Small intestine (tissue), 7 donors: ENCODE measurements around the gene LYRM4. TPM values are rescaled to one million over a fixed set of nuclear protein-coding genes. Genes with fewer than 3 reads are reported as not detected.

ENCODE experiments used
- DNase-seq, 2 donors: peaks; one replicate each; pipeline versions ENCODE4 v3.0.0 to v3.0.0-alpha.2; 2013
- FAIRE-seq: peaks from 2 replicates; lab custom pipeline; 2012; peaks lifted over from hg19 to GRCh38; lab: Jason Lieb, UNC
- H3K27ac ChIP-seq, 3 donors: one replicate each; pipeline ENCODE4 v1.5.1; 2013; ENCODE audit warnings: low read length in 2 of 3, mild to moderate bottlenecking in 2 of 3, control low read depth in 1 of 3, inconsistent platforms in 1 of 3, low read depth in 1 of 3, moderate library complexity in 1 of 3
- H3K27me3 ChIP-seq, 3 donors: one replicate each; pipeline ENCODE4 v1.6.1; 2013; ENCODE audit warnings: low read length in 3 of 3, inconsistent platforms in 1 of 3; ENCODE audit not compliant: control insufficient read depth in 3 of 3, insufficient read depth in 3 of 3
- H3K36me3 ChIP-seq, 3 donors: one replicate each; pipeline ENCODE4 v1.6.1; 2013; ENCODE audit warnings: low read length in 3 of 3, inconsistent platforms in 1 of 3, low read depth in 1 of 3, mild to moderate bottlenecking in 1 of 3, moderate library complexity in 1 of 3; ENCODE audit not compliant: control insufficient read depth in 3 of 3, insufficient read depth in 2 of 3
- H3K4me1 ChIP-seq, 3 donors: one replicate each; pipeline ENCODE4 v1.6.1; 2013; ENCODE audit warnings: low read length in 2 of 3, inconsistent platforms in 1 of 3, low read depth in 1 of 3, mild to moderate bottlenecking in 1 of 3, moderate library complexity in 1 of 3; ENCODE audit not compliant: control insufficient read depth in 3 of 3, insufficient read depth in 2 of 3
- H3K4me3 ChIP-seq, 3 donors: one replicate each; pipeline ENCODE4 v1.5.1; 2013; ENCODE audit warnings: low read length in 3 of 3, control low read depth in 1 of 3, inconsistent platforms in 1 of 3, low read depth in 1 of 3, mild to moderate bottlenecking in 1 of 3, moderate library complexity in 1 of 3
- H3K9me3 ChIP-seq, 2 donors: one replicate each; pipeline ENCODE4 v1.6.1; 2013; ENCODE audit warnings: low read depth in 1 of 2, low read length in 1 of 2; ENCODE audit not compliant: control insufficient read depth in 2 of 2, insufficient read depth in 1 of 2
- WGBS, 3 donors: extraction: QIAGEN DNeasy Blood & Tissue Kit; methylation state at CpG; one replicate each; pipeline ENCODE4 v1.1.7; 2013; 5-methylcytosine and 5-hydroxymethylcytosine counted together
- polyA plus RNA-seq, 4 donors: library from polyadenylated mRNA; stranded (reverse) in 3 of 4; unstranded in 1 of 4; fragments of 200-250 nt in 3 of 4; fragments of 120-200 nt in 1 of 4; gene quantifications; one replicate each; pipeline versions ENCODE4 v1.2.1 to v1.2.3, GENCODE V29; 2013
- donor health status: healthy with polysubstance abuse.
- donor health status: control.
- donor health status: control.
- donor health status: Bipolar disorder and iron deficiency.
- donor health status: healthy.

Gene LYRM4
- polyA plus RNA-seq, 4 donors: 6.5 to 20.5 (median 14.3) TPM

DNA sequence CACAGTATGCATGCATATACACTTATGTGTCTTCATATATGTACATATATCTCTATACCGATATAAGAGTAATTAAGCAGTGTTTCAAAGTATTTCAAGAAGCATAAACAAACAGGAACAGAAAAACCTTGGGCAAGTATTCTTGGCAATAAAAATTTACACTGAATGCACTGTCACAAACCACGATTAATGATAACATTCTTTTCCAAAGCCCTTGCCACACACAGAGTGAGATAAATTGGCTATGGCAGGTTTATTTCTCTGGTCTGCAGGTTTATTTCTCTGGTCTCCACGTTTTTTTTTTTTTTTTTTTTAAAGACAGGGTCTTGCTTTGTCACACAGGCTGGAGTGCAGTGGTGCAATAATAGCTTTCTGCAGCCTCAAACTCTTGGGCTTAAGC is 102.6 kb downstream of the LYRM4 start:
- 39 to 57% (median 43%) methylated on average over 3 of the region's 3 CpGs for WGBS, 3 donors
- Histone ChIP-seq H3K27me3 (no peaks in the 10 kb centered on the region), H3K4me1 (no peaks in the 10 kb centered on the region), H3K27ac (no peak overlapping the region), H3K4me3 (no peak overlapping the region), H3K9me3 (no peaks in the 10 kb centered on the region), H3K36me3 (peaks cover 0 to 1% (median 0%) of the 10 kb centered on the region in 3 donors)
- DNase-seq (no peak), FAIRE-seq (no peak)

- WGBS, 3 donors: 89 to 96% (median 92%) methylated on average over 10 of the region's 10 CpGs
- DNase-seq: no peak
- H3K27ac ChIP-seq: no peak overlapping the region
- H3K4me1 ChIP-seq: no peaks in the 10 kb centered on the region
- peaks cover 0 to 4% (median 0%) of the 10 kb centered on the region in 3 donors for H3K36me3 ChIP-seq
- no peak overlapping the region for H3K4me3 ChIP-seq
- no peaks in the 10 kb centered on the region for H3K9me3 ChIP-seq
- H3K27me3 ChIP-seq: no peaks in the 10 kb centered on the region
- no peak for FAIRE-seq
Observed at GRCh38 chr6:5157621-5158138, 103.1 kb downstream of the LYRM4 start.

GRCh38 chr6:5156627-5157026 is 104.1 kb downstream of the LYRM4 start:
- Histone ChIP-seq H3K9me3 (no peaks in the 10 kb centered on the region), H3K4me1 (no peaks in the 10 kb centered on the region), H3K36me3 (peaks cover 0 to 4% (median 0%) of the 10 kb centered on the region in 3 donors), H3K4me3 (no peak overlapping the region), H3K27me3 (no peaks in the 10 kb centered on the region), H3K27ac (no peak overlapping the region)
- WGBS, 3 donors: 75 to 86% (median 85%) methylated on average over 5 of the region's 5 CpGs
- FAIRE-seq (no peak), DNase-seq (no peak)

DNA sequence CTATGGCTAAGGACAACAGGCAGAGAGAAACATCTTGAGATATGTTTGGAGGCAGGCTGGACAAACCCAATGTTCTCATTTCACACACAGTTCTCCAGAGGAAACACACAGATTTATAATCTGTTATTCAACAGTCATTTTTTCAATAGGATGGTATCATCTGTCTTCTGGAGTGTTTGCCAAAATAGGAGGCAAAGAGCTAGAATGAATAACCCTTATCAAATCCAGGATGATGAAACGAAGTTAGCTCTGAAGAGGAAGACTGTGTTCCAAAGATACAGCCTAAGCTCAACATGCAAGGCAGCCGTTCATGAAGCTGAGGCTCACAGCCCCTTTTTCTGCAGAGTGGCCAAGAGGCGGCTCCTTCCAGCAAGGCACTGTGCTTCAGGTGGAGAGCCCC is 104.8 kb downstream of the LYRM4 start:
- Histone ChIP-seq H3K4me1 (no peaks in the 10 kb centered on the region), H3K4me3 (no peak overlapping the region), H3K27ac (no peak overlapping the region), H3K36me3 (peaks cover 0 to 4% (median 0%) of the 10 kb centered on the region in 3 donors), H3K9me3 (no peaks in the 10 kb centered on the region), H3K27me3 (no peaks in the 10 kb centered on the region)
- no peak for FAIRE-seq
- 80 to 89% (median 82%) methylated on average over 3 of the region's 3 CpGs for WGBS, 3 donors
- DNase-seq: no peak

DNA sequence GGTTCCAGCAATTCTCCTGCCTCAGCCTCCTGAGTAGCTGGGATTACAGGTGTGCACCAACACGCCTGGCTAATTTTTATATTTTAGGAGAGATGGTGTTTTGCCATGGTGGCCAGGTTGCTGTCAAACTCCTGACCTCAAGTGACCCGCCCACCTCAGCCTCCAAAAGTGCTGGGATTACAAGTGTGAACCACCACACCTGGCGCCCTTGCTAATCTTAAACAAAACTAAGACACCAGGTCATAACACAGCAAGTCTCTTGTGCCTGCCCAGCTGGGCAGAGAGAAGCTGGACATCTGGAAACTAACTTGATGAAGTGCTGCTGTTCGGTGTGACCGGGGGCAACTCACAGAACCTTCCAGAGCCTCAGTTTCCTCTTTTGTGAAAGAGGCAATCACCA is 107.6 kb downstream of the LYRM4 start:
- DNase-seq (no peak), FAIRE-seq (no peak)
- Histone ChIP-seq H3K27ac (no peak overlapping the region), H3K9me3 (no peaks in the 10 kb centered on the region), H3K4me3 (no peak overlapping the region), H3K4me1 (no peaks in the 10 kb centered on the region), H3K27me3 (no peaks in the 10 kb centered on the region), H3K36me3 (peaks cover 0 to 4% (median 0%) of the 10 kb centered on the region in 3 donors)
- 94 to 95% (median 94%) methylated on average over 5 of the region's 5 CpGs for WGBS, 3 donors

- FAIRE-seq (no peak), DNase-seq (no peak)
- Histone ChIP-seq H3K36me3 (peaks cover 0 to 7% (median 0%) of the 10 kb centered on the region in 3 donors), H3K4me1 (no peaks in the 10 kb centered on the region), H3K4me3 (no peak overlapping the region), H3K9me3 (no peaks in the 10 kb centered on the region), H3K27ac (no peak overlapping the region), H3K27me3 (no peaks in the 10 kb centered on the region)
- WGBS, 3 donors: 89 to 93% (median 91%) methylated on average over 9 of the region's 9 CpGs
Observed at GRCh38 chr6:5152460-5152859, 108.3 kb downstream of the LYRM4 start.

DNA sequence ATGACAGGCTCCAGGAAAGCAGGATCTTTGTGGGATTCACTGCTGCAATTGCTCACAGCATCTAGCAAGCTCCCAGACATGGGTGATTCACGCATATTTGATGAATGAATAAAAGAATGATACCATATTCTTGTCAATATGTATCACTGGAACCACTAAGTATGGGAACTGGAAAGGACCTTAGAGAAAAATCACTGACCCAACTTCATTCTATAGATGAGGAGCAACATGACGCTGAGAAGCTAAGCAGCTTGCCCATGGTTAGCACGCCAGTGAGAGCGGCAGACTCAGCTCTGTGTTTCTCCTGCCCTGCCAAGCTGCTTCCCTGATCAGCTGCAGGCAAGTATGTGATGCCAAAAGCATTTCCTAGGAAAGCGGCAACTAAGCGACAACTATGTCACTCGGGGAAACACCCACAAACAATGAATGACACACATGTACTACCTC is 108.8 kb downstream of the LYRM4 start:
- 79 to 84% (median 80%) methylated on average over 7 of the region's 7 CpGs for WGBS, 3 donors
- Histone ChIP-seq H3K27ac (no peak overlapping the region), H3K36me3 (peaks cover 0 to 7% (median 0%) of the 10 kb centered on the region in 3 donors), H3K4me1 (no peaks in the 10 kb centered on the region), H3K4me3 (no peak overlapping the region), H3K9me3 (no peaks in the 10 kb centered on the region), H3K27me3 (no peaks in the 10 kb centered on the region)
- no peak for DNase-seq
- no peak for FAIRE-seq

- H3K36me3 ChIP-seq: peaks cover 0 to 7% (median 0%) of the 10 kb centered on the region in 3 donors
- 28 to 64% (median 49%) methylated on average over 9 of the region's 9 CpGs for WGBS, 3 donors
- H3K27me3 ChIP-seq: no peaks in the 10 kb centered on the region
- DNase-seq (peak in 1 of 2 donors; percentile 12), FAIRE-seq (no peak)
- no peaks in the 10 kb centered on the region for H3K4me1 ChIP-seq
- no peak overlapping the region for H3K4me3 ChIP-seq
- no peak overlapping the region for H3K27ac ChIP-seq
- H3K9me3 ChIP-seq: no peaks in the 10 kb centered on the region
Observed at GRCh38 chr6:5151360-5151954, 109.3 kb downstream of the LYRM4 start.
